SH-SY5Y (cell line): ENCODE results near the gene OR52N4.

Experiments used
- GATA2 ChIP-seq: IDR thresholded peaks from 2 replicates; pipeline ENCODE4 v1.6.1; 2011; ENCODE audit warnings: mild to moderate bottlenecking, low read depth, low read length
- GATA3 ChIP-seq: IDR thresholded peaks from 2 replicates; pipeline ENCODE4 v1.6.1; 2011; ENCODE audit warnings: low read depth, mild to moderate bottlenecking, low read length, moderate library complexity

OR52N4 gene

GRCh38 chr11:5753943-5754342, at the start of gene OR52N4:
OR52N4 (plus strand) TSS chr11:5754243; CDS start chr11:5754741, 498 bp downstream.
- no peak for TF ChIP-seq GATA3
- TF ChIP-seq GATA2: no peak

GRCh38 chr11:5705688-5706087, 48.4 kb upstream of the OR52N4 start:
- no peak for TF ChIP-seq GATA2
- TF ChIP-seq GATA3: no peak

GRCh38 chr11:5712507-5712906, 41.5 kb upstream of the OR52N4 start:
- TF ChIP-seq GATA3: no peak
- TF ChIP-seq GATA2: no peak

- TF ChIP-seq GATA2: no peak
- TF ChIP-seq GATA3: no peak
Observed at GRCh38 chr11:5713695-5714094, 40.3 kb upstream of the OR52N4 start.

- TF ChIP-seq GATA3 (no peak), GATA2 (no peak)
Observed at GRCh38 chr11:5719703-5720495, 34.1 kb upstream of the OR52N4 start.

GRCh38 chr11:5722622-5723021, 31.4 kb upstream of the OR52N4 start:
- no peak for TF ChIP-seq GATA2
- TF ChIP-seq GATA3: no peak

- no peak for TF ChIP-seq GATA3
- no peak for TF ChIP-seq GATA2
Observed at GRCh38 chr11:5726351-5726750, 27.7 kb upstream of the OR52N4 start.

GRCh38 chr11:5727691-5728090, 26.4 kb upstream of the OR52N4 start:
- TF ChIP-seq GATA2: no peak
- TF ChIP-seq GATA3: no peak

GRCh38 chr11:5736396-5736795, 17.6 kb upstream of the OR52N4 start, which contains the start of gene OR56B1:
OR56B1 (plus strand) TSS chr11:5736448; CDS start chr11:5736517, 69 bp downstream.
- no peak for TF ChIP-seq GATA3
- TF ChIP-seq GATA2: no peak

GRCh38 chr11:5737091-5737490, 17.0 kb upstream of the OR52N4 start:
- TF ChIP-seq GATA3: no peak
- no peak for TF ChIP-seq GATA2

- no peak for TF ChIP-seq GATA2
- no peak for TF ChIP-seq GATA3
Observed at GRCh38 chr11:5737670-5738392, 16.2 kb upstream of the OR52N4 start.

GRCh38 chr11:5738431-5738830, 15.6 kb upstream of the OR52N4 start:
- no peak for TF ChIP-seq GATA2
- no peak for TF ChIP-seq GATA3

- TF ChIP-seq GATA2 (no peak), GATA3 (no peak)
Observed at GRCh38 chr11:5746614-5747013, 7.4 kb upstream of the OR52N4 start.

GRCh38 chr11:5749836-5750235, 4.2 kb upstream of the OR52N4 start:
- TF ChIP-seq GATA2: no peak
- no peak for TF ChIP-seq GATA3

- no peak for TF ChIP-seq GATA2
- TF ChIP-seq GATA3: no peak
Observed at GRCh38 chr11:5767056-5767455, 13.0 kb downstream of the OR52N4 start.
